ENCODE data around the gene CCDC34. TPM values are rescaled to one million over a fixed set of nuclear protein-coding genes. Genes with fewer than 3 reads are reported as not detected.

Gene CCDC34
- total and polyA plus RNA-seq, 4 donors = 9.0 to 22.9 (median 15.1) TPM

Other genes with a start within 250 kb of the CCDC34 start
- gene LGR4, start 109.6 kb upstream of the CCDC34 start, total RNA-seq = 10 to 100 TPM; 33.9 to 65.7 TPM
- gene LGR4, start 109.6 kb upstream of the CCDC34 start, polyA plus RNA-seq (ENCODE audit: insufficient read length in 2 of 2) = 10 to 100 TPM; 27.7 to 47.3 TPM
- 100 to 1,000 TPM in 1 of 2 donors, 10 to 100 TPM in 1; 34.3 to 167 TPM for gene LIN7C, start 143.6 kb upstream of the CCDC34 start, total RNA-seq
- gene LIN7C, start 143.6 kb upstream of the CCDC34 start, polyA plus RNA-seq (ENCODE audit: insufficient read length in 2 of 2) = 10 to 100 TPM; 55.7 to 70.5 TPM